GM12864 (cell line): ENCODE measurements around the gene CBX7.
"Not testable (repeated sequence)": the region's sequence is repeated elsewhere in the genome, so short reads cannot be mapped to it uniquely, and the experiment has no call there.

Experiments used
- DNase-seq: peaks from one replicate; pipeline ENCODE4 v3.0.0-alpha.2; 2011; ENCODE audit warnings: low read depth
- H3K4me3 ChIP-seq: 2 replicates; pipeline ENCODE4 v1.5.1; 2011; ENCODE audit warnings: mild to moderate bottlenecking, low read depth, low read length, control low read depth
- TF ChIP-seq, protein P1 (sequence below): IDR thresholded peaks from 2 replicates; pipeline ENCODE4 v1.5.1; 2011; ENCODE audit warnings: low read depth, mild to moderate bottlenecking, moderate library complexity, low read length, control low read depth, inconsistent platforms; ENCODE audit errors: missing control alignments

CBX7 gene

DNA sequence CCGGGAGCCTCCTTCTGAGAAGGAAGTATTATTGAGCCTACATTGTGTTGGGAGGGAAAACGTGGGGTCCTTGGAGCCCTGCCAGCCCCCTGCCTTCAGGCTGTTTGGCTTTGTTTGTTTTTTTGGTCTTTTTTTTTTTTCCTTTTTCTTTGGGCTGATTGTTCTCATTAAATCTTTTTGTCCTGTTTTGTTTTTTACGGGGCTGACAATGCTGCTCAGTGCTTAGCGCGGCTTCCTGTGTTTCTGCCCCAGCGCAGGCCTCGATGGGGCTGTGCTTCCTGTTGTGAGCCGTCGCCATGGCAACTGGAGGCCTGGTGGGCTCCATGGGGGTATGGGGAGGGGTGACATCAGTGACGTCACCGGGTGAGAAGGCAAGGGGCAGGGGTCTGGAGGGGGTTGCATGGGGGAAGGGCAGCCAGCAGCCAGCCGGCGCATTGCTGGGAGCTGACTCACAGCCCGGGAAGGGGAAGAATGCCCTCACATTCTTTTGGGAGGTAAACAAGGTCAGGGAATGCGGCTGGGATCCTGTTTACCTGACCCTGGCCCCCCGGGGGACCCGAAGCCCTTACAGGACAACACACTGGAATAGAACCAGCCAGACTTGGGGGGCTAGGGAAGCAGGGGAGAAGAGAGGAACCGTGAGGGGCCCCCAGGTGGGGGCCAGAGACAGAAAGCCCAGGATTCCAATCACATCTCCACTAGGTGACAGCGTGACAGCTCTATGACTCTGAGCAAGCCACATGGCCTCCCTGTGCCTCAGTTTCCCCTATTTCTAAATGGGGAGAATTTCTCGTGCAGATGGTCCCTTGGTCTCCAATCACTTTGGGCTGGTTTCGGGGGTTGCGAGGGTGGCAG, 22.2 kb upstream of the CBX7 start:
- DNase-seq: no peak
- no peak overlapping the region for H3K4me3 ChIP-seq
- TF ChIP-seq, protein P1, sequence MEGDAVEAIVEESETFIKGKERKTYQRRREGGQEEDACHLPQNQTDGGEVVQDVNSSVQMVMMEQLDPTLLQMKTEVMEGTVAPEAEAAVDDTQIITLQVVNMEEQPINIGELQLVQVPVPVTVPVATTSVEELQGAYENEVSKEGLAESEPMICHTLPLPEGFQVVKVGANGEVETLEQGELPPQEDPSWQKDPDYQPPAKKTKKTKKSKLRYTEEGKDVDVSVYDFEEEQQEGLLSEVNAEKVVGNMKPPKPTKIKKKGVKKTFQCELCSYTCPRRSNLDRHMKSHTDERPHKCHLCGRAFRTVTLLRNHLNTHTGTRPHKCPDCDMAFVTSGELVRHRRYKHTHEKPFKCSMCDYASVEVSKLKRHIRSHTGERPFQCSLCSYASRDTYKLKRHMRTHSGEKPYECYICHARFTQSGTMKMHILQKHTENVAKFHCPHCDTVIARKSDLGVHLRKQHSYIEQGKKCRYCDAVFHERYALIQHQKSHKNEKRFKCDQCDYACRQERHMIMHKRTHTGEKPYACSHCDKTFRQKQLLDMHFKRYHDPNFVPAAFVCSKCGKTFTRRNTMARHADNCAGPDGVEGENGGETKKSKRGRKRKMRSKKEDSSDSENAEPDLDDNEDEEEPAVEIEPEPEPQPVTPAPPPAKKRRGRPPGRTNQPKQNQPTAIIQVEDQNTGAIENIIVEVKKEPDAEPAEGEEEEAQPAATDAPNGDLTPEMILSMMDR: no peak

DNA sequence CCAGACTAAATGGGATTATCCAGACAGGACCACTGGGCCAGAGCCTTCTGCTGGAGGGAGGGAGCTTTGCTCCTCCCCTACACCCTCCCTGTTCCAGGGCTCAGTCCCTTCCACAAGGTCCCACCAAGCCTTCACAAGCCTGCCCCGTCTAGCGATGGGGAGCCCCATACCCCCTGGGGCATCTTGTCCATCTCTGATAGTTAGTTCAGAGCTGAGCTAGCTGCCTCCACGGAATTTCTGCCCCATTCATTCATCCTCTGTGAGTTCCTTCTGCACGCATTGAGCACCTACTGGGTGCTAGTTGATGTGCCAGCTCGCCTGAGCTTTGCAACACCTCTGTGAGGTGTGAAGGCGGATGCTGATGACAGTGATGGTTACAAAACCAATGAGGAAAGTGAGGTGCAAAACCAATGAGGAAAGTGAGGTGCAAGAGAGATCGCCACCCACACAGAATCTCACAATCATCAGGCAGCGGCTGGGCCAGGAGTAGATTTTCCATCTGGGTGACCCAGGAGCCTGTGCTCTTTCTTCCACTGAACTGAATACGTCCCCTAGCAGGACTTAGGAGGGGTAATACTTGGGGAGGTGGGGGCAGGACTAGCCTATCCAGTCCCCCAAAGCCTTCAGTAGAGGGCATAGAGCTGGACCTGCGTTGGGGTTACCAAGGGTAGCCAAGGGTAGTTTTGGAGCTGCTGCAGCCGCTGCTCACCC, 21.5 kb upstream of the CBX7 start:
- TF ChIP-seq, protein P1: no peak

DNA sequence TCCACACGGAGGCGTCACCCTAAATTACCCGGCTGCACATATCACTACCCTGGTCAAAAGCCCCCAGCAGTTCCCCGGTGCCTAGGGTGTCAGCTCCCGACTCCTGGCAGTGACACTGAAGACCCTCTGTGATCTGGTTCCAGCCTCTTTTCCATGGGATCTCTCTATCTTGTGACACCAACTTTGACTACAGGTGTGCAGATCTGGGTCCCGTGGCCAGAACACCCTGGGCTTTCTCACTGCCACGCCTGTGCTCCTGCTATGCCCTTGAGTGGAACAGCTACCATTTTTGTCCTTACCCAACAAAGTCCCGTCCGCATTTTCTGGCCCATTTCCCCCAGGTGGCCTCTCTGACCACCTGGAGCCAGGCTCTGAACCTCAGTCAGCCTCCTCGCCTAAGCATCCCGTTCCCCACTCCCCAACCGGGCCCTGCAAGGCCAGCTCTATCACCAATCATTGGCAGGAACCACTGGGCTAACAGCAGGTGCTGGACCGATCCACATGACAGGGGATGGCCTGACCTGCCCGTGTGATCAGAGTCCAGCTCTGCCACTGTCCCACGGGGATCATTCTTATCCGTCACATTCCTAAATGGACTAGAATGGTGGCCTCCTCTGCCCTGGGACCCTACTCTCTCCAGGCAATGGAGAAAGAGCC, 20.7 kb upstream of the CBX7 start:
- TF ChIP-seq, protein P1: no peak
- no peak for DNase-seq
- H3K4me3 ChIP-seq: no peak overlapping the region

More for the DNA sequence above, 21.5 kb upstream of the CBX7 start:
- no peak for DNase-seq
- H3K4me3 ChIP-seq: no peak overlapping the region

DNA sequence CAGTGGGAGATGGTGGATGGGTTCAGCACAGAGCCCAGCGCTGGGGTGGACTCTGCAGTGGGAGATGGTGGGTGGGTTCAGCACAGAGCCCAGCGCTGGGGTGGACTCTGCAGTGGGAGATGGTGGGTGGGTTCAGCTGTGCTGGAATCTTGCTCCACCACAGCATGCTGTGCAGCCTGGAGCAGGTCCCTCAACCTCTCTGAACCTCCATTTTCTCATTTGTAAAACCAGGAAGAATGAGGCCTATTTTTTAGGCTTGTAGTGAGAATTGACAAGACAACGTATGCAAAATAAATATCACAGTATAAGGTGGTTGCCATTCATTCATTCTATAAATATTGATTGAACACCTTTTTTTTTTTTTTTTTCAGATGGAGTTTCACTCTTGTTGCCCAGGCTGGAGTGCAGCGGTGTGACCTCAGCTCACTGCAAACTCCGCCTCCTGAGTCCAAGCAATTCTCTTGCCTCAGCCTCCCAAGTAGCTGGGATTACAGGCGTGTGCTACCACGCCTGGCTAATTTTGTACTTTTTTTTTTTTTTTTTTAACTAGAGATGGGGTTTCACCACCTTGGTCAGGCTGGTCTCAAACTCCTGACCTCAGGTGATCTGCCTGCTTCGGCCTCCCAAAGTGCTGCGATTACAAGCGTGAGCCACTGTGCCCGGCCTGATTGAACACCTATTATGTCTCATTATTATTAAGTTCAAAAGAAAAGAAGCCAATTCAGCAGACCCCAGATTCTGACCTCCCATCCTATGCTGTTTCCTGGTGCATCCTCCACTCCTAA, 20.0 kb upstream of the CBX7 start:
- not testable (repeated sequence) for H3K4me3 ChIP-seq

DNA sequence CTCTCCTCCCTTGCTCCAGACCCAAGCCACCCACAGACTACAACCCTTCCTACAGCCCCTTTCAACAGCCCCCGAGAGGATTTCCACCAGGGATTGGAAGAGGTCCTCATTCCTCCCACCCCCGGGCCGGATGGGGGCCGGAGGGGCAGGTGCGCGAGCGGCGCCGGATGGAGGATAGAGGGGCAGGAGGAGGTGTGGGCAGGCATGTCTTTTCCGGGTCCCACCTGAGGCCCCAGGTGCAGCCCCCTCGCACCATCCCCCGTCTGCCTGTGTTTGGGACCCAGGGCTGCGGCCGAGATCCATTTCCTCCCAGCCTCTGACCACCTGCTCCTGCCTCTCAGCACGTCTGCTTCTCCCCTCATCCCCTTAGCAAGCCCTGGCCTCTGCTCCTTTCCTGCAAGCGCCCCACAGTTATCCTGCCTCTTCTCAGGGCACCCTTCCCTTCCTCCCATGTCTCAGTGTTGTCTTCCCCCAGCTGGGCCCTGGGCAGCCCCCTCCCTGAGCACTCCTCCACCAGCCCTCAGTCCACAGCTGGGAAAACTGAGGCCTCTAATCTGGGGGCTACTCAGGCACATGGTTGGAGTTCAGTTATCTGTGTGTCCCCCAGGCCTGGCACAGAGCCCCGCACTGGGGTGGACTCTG, 19.3 kb upstream of the CBX7 start:
- no peak overlapping the region for H3K4me3 ChIP-seq
- no peak for DNase-seq
- TF ChIP-seq, protein P1: no peak

More for the DNA sequence above, 20.0 kb upstream of the CBX7 start:
- DNase-seq: not testable (repeated sequence)

DNA sequence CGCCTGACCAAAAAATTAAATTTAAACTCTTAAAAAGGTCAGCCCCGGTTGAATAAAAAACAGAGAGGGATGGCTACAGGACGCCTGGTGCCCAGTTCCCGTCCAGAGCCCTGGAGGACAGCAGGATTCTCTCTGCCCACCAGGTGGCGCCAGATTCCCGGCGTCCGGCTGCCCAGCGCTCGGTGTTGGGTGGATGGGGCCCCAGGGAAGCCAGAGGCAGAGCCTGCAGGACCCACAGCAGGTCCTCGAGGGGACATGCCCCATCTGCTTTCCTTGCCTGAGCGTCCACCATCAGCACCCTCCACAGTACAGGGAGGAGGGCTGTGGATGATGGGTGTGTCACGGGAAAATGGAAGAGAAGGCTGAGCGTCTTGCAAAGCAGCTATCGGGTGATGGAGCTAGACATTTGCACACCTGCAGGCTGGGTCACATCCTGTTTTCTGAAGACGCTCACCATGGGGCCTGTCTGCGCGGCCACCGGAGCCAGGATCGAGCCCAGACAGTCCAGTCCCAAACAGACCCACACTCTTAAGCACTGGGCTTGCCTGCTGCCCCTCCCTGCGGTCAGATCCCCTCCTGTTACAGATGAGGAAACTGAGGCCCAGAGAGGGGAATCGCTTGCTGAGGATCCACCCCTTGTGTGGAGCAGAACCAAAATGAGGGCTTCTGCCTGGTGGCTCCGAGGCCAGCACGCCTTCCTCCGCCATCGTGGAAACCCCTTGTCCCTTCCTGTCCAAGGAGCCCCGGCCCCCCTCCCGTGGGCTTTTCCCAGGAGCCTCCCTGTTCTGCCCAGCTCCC, 18.5 kb upstream of the CBX7 start:
- no peak overlapping the region; the same call in 1 of the 2 replicates for H3K4me3 ChIP-seq
- peak; percentile 26 for DNase-seq
- TF ChIP-seq, protein P1: peak; percentile 90
